Osteocyte (in vitro differentiated cells): ENCODE measurements around the gene PPARA. TPM values are rescaled to one million over a fixed set of nuclear protein-coding genes. Genes with fewer than 3 reads are reported as not detected.
A peak's percentile ranks its signal among the peaks of the same experiment; 100 is the strongest.

Experiments
- DNase-seq: peaks from one replicate; pipeline ENCODE4 v3.0.0; 2021; ENCODE audit warnings: mixed read lengths; ENCODE audit not compliant: unreplicated experiment; ENCODE audit errors: extremely low spot score
- H3K27ac Mint-ChIP-seq: one replicate; pipeline ENCODE4 v1.8.0; 2021; ENCODE audit warnings: mild to moderate bottlenecking, mixed read lengths; ENCODE audit not compliant: unreplicated experiment
- H3K27me3 Mint-ChIP-seq: one replicate; pipeline ENCODE4 v1.8.0; 2021; ENCODE audit warnings: mixed read lengths; ENCODE audit not compliant: unreplicated experiment
- H3K36me3 Mint-ChIP-seq: one replicate; pipeline ENCODE4 v1.8.0; 2021; ENCODE audit warnings: mixed read lengths; ENCODE audit not compliant: unreplicated experiment
- H3K4me1 Mint-ChIP-seq: one replicate; pipeline ENCODE4 v1.8.0; 2021; ENCODE audit warnings: mixed read lengths; ENCODE audit not compliant: unreplicated experiment
- H3K4me3 Mint-ChIP-seq: one replicate; pipeline ENCODE4 v1.8.0; 2021; ENCODE audit warnings: mild to moderate bottlenecking, moderate library complexity, mixed read lengths; ENCODE audit not compliant: unreplicated experiment
- H3K9me3 Mint-ChIP-seq: one replicate; pipeline ENCODE4 v1.8.0; 2021; ENCODE audit warnings: mixed read lengths; ENCODE audit not compliant: unreplicated experiment
- total RNA-seq: library from RNA; stranded (reverse); gene quantifications from 2 replicates; pipeline ENCODE4 v1.2.1, GENCODE V29; 2021
- TF ChIP-seq, protein P1 (sequence below): fragments of 200-600 bp; sonication (generic); IDR thresholded peaks from 2 replicates; pipeline ENCODE4 v1.5.0; 2021; ENCODE audit warnings: antibody characterized with exemption, mild to moderate bottlenecking, moderate library complexity

The PPARA gene
- total RNA-seq, 1 donor from 2014 or later: 21.9 TPM

DNA sequence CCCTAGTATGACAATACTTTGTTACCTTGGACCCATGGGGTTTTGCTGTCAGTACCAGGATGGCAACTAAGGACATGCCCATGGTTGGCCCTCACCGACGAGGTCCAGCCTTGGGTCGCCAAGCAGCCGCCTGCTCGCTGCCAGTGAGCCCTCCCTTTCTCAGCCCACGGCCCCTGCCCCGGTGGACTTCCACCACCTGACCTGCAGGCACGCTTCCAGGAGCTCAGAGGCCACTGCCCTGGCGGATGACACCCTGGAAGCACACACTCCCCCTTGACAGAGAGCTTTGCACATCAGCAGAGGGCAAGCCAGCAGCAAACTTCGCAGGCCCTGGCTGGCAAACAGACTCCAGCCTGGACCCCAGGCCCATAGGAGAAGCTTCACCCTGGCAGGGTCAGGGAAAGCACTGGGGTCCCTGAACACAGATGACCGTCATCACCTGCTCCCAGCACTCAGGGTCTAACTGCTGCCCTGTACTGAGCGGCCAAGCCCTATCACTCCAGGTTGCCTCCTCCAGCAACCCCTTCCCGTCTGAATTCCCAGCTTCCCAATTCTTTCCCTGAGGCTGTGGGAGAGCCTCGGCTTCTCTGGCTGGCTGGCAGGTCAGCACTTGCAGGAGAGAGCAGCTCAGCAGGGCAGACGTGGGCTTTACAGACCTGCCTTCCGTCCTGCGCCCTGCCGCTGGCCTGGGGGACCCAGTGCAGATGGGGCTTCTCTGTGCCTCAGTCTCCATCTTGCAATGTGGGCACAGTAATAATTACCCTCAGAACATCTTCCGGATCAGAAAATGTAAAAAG, 2.7 kb upstream of the PPARA start:
- no peak for DNase-seq
- Mint-ChIP-seq H3K27ac (no peak overlapping the region), H3K36me3 (peaks cover 4% of the 10 kb centered on the region), H3K4me1 (peaks cover 17% of the 10 kb centered on the region), H3K4me3 (no peak overlapping the region), H3K27me3 (peaks cover 13% of the 10 kb centered on the region), H3K9me3 (no peaks in the 10 kb centered on the region)
- TF ChIP-seq, protein P1, sequence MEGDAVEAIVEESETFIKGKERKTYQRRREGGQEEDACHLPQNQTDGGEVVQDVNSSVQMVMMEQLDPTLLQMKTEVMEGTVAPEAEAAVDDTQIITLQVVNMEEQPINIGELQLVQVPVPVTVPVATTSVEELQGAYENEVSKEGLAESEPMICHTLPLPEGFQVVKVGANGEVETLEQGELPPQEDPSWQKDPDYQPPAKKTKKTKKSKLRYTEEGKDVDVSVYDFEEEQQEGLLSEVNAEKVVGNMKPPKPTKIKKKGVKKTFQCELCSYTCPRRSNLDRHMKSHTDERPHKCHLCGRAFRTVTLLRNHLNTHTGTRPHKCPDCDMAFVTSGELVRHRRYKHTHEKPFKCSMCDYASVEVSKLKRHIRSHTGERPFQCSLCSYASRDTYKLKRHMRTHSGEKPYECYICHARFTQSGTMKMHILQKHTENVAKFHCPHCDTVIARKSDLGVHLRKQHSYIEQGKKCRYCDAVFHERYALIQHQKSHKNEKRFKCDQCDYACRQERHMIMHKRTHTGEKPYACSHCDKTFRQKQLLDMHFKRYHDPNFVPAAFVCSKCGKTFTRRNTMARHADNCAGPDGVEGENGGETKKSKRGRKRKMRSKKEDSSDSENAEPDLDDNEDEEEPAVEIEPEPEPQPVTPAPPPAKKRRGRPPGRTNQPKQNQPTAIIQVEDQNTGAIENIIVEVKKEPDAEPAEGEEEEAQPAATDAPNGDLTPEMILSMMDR: no peak

DNA sequence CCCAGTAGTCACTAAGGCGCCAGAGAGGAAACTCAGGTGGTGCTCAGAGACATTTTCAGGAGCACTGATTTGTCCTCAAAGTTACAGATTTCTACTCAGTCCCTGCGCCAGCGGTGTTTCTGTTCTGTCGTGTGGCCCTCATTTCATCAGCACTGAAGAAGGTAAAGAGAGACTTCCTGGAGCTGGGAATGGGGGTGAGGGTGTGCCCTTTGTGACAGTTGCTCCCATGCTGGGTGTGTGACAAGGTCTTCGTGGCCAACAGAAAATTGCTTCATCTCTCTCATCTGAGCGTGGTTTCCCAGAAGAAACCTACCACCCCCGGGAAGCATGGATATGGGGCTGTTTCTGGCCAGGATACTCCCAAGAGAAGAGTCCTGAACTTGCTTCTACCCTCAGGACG, 2.0 kb upstream of the PPARA start:
- no peak for DNase-seq
- Mint-ChIP-seq H3K27ac (peak overlapping the region; percentile 14), H3K4me3 (no peak overlapping the region), H3K9me3 (no peaks in the 10 kb centered on the region), H3K36me3 (peaks cover 4% of the 10 kb centered on the region), H3K27me3 (peaks cover 11% of the 10 kb centered on the region), H3K4me1 (peaks cover 17% of the 10 kb centered on the region)
- TF ChIP-seq, protein P1: no peak

DNA sequence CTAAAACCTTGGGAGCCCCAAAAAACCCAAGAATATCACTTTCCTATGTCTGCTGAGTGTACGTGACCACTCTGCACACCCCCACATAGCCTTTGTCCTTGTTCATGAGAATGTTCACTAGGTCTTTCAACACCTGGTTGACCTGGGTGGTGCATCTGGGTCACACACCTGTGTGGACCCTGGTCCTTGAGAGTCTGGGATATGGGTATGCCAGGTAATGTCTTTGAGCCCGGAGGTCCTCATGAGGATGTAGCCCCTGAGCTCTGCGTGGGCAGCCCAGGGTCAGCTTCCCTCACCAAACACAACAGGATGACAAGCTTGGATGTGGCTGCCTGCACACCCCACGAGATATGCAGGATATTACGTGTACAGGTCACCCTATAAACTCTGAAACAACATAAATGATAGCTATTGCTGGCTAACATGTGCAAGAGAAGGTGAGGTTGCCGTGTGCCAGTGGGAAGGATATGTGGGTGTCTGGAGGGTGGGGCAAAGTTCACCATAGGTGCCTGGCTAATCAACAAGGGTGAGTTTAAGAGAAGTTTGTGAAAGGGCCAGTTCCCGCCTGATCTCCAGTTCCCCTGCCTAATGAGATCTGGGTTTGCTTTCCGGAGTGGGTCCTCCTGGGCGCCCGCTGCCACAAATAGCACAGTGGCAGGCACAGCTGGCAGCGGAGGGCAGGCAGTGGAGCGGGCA, 1.4 kb upstream of the PPARA start:
- H3K27ac Mint-ChIP-seq: peak overlapping the region; percentile 34
- H3K36me3 Mint-ChIP-seq: peaks cover 5% of the 10 kb centered on the region
- peaks cover 7% of the 10 kb centered on the region for H3K27me3 Mint-ChIP-seq
- H3K4me1 Mint-ChIP-seq: peaks cover 18% of the 10 kb centered on the region
- no peak for DNase-seq
- H3K4me3 Mint-ChIP-seq: peak overlapping the region; percentile 81
- TF ChIP-seq, protein P1: no peak
- H3K9me3 Mint-ChIP-seq: no peaks in the 10 kb centered on the region

DNA sequence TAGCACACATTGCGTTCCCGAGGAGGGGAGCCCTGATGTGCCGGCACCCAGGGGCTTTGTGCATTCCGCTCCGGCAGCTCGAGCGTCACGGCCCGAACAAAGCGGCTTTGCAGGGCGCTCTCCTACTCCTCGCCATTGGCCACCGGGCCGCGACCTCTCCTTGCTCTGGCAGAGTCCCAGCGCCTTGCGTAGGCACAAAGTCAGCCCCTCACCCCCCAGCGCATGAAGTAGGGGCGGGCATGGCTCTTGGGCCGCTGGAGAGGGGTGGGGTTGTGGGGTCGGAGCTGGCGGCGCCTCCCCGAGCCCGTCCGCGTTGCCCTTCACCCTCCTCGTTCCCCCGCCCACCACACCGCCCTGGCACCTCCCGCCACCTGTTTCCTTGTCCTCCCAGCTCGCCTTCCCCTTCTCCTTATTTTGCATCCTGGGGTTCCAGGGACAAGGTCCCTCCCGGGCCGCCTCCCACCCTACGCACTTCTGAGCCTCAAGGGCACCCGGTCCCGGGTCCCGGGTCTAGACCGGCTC, 753 bp upstream of the PPARA start:
- TF ChIP-seq, protein P1: no peak
- peaks cover 20% of the 10 kb centered on the region for H3K4me1 Mint-ChIP-seq
- H3K36me3 Mint-ChIP-seq: peaks cover 5% of the 10 kb centered on the region
- no peaks in the 10 kb centered on the region for H3K9me3 Mint-ChIP-seq
- peak overlapping the region; percentile 81 for H3K4me3 Mint-ChIP-seq
- DNase-seq: peak; percentile 84
- H3K27ac Mint-ChIP-seq: peak overlapping the region; percentile 34
- H3K27me3 Mint-ChIP-seq: peaks cover 7% of the 10 kb centered on the region
